GM19099 (cell line): ENCODE measurements around the gene SCNN1A.

Source experiments
- POLR2A ChIP-seq: IDR thresholded peaks from 3 replicates; pipeline ENCODE4 v1.6.1; 2011; ENCODE audit warnings: low read depth; ENCODE audit not compliant: insufficient read length; ENCODE audit errors: extremely low read depth

Gene SCNN1A

DNA sequence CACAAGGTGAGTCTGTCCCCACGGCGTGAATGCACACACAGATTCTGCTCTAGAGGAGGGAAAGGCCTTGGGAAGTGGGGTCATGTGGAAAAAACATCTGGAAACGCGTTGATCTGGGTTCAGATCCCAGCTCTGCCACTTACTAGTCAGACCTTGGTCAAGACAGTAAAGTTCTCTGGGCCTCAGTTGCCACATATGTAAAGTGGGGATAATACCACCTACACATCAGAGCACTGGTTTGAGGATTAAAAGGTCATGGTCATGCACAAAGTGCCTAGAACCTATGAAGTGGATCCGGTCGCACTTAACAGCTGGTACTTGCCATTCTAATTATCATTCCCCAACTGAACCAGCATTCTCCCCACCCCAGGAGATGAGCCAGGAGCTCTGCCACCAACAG is 60.2 kb downstream of the SCNN1A start:
- TF ChIP-seq POLR2A = no peak

GRCh38 chr12:6314776-6315175 is 60.6 kb downstream of the SCNN1A start:
- TF ChIP-seq POLR2A = no peak

DNA sequence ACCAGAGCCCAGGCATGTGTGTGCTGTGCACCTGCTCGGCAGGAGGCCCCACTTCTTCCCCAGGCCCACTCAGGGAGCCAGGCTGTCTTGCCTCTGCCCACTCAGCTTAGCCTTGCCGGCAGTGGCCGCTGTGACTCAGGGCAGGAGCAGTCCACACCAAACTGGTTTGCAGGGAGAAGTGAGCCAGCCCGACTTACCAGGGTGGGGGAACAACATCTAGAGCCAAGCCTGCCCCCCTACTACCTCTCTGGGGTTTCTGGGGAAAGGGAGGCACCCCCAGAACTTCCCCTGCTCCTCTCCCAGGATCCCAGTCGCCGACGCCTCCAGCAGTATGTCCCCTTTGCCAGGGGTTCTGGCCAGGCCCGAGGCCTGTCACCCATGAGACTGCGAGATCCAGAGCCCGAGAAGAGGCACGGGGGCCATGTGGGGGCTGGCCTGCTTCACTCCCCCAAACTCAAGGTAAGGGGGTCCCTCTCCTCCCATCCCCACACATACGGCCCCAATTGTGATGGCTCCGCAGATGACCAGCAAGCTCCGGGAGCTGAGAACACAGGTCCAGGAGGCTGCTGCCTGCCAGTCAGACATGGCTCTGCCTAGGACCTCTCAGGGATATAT is 61.9 kb downstream of the SCNN1A start:
- no peak for TF ChIP-seq POLR2A

DNA sequence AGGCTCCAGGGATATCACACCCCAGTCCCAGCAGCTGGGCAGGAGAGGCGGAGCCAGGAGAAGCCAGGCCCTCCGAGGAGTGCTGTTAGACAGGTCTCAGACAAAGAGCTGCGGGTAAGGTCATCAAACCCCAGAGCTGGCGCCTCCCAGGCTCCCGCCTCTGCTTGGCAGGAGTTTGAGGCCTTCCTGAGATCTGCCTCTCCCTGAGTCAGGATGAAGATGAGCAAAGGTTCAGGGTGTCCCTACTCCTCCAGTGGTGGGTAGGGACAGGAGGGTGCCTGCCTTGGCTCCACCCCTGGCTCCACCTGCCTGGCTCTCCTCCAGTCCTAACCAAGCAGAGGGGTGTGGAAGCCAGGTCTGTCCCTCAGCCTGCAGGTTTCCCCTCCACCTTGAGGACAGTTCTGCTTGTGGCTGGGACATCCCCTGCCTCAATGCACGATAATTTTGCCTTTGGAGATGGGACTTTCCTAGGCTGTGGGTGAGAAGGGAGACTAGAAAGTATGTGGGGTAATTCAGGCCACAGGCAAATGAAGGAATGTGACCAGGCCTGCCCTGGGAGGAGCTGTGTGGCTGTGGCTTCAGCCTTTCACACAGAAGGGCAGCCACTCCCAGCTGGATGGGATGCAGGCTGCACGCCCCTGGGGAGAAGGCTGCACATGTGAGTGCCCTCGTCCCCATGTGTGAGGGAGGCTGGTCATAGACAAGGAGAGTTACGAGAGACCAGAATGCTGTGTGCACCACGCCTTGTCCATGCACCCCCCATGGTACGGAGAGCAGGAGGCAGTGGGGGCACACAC is 62.6 kb downstream of the SCNN1A start:
- TF ChIP-seq POLR2A = no peak

DNA sequence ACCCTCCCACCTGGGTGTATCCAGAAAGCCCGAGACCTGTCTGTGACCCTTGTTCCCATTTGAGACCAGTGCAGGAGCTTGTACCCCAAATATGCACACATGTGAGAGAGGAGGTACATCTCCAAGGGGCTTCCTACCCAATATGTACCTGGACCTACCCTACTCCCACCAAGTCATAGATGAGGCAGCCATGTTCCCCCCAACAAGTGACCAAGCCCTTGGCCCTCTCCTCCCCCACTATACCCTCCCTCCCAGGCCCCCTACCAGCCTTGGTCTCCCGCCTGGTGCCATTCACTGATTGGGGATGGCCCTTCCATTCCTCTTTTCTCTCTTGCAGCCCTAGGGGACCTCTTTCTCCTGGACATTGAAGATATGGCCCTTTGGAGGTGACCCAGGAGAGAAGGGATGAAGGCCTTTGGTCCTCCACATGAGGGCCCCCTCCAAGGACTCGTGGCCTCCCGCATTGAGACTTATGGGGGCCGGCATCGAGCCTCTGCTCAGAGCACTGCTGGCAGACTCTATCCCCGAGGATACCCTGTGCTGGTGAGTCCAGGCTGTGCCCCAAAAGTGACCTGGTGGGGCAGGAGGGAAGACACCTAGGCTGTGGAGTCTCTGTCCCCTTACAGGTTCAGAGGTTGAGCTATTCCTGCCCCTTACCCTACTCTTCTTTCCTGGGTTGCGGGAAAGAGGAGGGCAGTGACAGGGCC is 63.4 kb downstream of the SCNN1A start:
- no peak for TF ChIP-seq POLR2A

DNA sequence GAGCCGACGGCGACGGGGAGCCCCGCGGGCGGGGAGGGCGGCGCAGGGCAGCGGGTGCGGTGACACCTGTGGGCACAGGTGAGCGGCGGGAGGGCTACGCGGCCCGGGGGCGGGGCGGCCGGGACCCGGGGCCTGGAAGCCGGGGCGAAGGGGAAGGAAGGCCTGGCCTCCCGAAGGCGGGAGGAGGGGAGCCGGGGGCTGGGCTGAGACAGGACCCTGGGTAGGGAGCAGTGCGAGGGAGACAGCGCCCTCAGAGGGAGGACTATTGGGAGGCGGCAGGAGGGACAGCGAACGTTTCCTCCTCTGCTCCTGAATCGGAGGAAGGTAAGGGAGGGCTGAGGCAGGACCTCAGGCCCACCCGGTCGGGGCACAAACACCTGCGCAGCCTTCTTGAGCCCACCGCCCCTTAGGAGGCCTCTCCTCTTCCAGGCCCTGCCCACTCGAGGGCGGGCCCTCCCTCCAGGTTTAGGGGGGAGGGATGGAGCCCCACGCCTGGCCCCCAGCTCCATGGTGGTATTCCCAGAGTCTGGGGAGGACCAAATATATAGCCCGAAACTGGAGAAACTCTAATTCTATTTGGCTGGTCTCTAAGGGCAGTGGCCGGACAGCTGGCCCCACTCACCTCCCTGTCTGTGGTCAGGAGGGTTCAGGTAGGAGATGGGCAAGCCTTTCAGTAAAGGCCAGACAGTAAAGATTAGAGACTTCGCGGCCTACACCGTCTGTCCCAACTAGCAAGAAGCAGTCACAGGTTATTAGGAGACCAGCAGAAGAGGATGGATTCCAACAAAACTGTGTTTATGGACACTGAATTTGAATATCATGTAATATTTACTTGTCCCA is 64.4 kb downstream of the SCNN1A start:
- no peak for TF ChIP-seq POLR2A

DNA sequence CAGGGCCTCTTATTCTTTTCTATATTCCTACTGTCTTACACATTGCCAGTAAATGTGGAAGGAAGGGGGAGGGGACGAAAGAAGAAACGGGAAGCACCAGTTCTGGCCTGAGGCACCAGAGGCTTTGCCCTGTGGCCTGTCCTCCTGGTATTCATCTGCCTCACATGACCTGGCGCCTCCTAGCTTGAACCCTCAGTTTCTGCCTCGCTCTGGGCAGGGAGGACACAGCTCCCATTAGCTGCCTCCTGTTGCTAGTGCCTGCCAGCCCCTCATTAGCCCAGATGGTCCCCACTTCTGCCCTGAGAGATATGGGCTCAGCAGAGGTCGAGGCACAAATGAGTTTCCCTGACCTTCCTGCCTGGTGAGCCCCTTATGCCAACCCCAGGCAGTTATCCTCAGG is 67.8 kb downstream of the SCNN1A start:
- no peak for TF ChIP-seq POLR2A

DNA sequence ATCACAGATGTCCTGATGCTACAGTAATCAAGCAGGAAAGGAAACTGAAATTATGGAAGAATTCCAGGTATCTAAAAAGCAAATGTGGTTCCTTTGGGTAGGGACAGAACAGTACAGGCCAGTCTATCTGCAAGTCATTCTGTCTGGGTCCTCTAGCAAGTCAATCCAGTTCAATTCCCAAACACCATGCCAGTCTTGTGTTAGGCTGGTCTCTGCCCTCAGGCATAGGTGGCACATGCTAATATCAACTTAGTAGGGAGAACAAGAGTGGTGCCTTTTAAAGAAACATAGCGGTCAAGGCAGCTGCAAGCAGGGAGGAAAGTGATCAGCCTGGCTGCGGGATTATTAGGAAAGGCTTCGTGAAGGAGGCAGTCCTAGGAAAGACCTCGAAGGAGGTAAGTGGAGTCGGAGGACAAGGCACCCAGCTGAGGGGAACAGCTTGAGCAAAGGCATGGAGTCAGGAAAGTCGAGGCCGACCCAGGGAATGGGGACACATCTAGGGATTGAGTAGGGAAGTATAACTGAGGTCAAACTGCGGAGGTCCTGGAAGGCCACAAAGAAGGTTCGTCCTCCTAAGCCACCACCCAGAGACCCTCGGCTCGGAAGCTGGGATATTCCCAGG is 68.7 kb downstream of the SCNN1A start:
- no peak for TF ChIP-seq POLR2A

- no peak for TF ChIP-seq POLR2A
Observed at GRCh38 chr12:6306151-6306550, 69.2 kb downstream of the SCNN1A start.

DNA sequence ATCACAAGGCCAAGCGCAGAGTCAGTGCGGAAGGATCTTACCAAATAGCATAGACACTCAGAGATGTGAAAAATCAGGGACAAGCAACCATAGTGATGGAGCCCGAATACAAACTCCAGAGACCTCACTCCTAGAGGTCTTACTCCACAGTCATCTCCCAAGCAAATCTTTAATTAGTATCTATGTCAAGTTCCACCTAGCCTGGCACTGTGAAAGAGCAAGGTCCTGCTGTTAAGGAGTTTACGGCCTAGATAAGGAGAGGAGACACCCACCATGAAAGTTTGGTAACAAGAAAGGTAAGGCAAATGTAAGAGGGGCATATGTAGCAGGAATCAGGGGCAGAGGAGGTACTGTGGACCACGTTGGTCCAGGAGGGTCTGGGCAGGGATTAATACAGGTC is 72.3 kb downstream of the SCNN1A start:
- TF ChIP-seq POLR2A = no peak

GRCh38 chr12:6302621-6303020 is 72.7 kb downstream of the SCNN1A start:
- no peak for TF ChIP-seq POLR2A

DNA sequence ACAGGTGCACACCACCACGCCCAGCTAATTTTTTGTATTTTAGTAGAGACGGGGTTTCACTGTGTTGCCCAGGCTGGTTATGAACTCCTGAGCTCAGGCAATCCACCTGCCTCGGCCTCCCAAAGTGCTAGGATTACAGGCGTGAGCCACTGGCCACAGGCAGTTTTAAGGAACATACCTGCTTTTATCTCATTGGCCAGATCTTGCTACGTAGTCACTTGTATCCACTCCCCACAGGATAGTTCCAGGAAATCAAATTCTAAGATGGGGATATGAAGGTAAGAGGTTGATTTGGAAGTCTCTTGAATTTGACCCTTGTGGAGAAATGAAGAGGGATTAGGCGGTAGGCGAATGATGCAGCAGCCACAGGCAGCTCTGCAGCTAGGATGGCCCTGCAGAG is 73.6 kb downstream of the SCNN1A start:
- no peak for TF ChIP-seq POLR2A

- no peak for TF ChIP-seq POLR2A
Observed at GRCh38 chr12:6297170-6297569, 78.2 kb downstream of the SCNN1A start.
